Measurements from ENCODE around the gene BDKRB2. TPM values are rescaled to one million over a fixed set of nuclear protein-coding genes. Genes with fewer than 3 reads are reported as not detected.

Gene BDKRB2
- total and polyA plus RNA-seq, 2 of the 4 experiments (the other 2 are of a cell fraction), result 60.9 to 73.1 TPM

- Histone ChIP-seq H3K18ac (ENCODE audit: low read depth, low read length) (peak overlapping the region; percentile 97), H3K4me3 (ENCODE audit: insufficient read depth, low read depth, low read length) (no peak overlapping the region), H2AK9ac (replicated peaks; ENCODE audit: low read depth, low read length, poor library complexity) (peak overlapping the region; percentile 95), H3K14ac (replicated peaks; ENCODE audit: low read depth, low read length) (peak overlapping the region; percentile 62), H3K56ac (ENCODE audit: extremely low read depth, insufficient read depth, low read length) (peak overlapping the region; percentile 55), H4K91ac (ENCODE audit: insufficient read depth, low read depth, low read length) (peak overlapping the region; percentile 95), H3K9me3 (ENCODE audit: control insufficient read depth, insufficient read depth, low read length) (0 out of 2 replicates have a peak, but pooled peaks cover 2% of the 10 kb centered on the region), H4K8ac (ENCODE audit: low read depth in 2 of 2, low read length in 2 of 2) (peak overlapping the region; percentile 67 to 88), H3K4ac (ENCODE audit: low read depth, low read length) (peak overlapping the region; percentile 95), H3K9ac (ENCODE audit: low read depth, low read length) (peak overlapping the region; percentile 2; the same call in 1 of the 2 replicates), H3K23ac (ENCODE audit: low read depth, low read length) (peak overlapping the region; percentile 81), H2BK120ac (ENCODE audit: low read depth, low read length) (peak overlapping the region; percentile 94), H2BK5ac (ENCODE audit: low read depth, low read length, poor library complexity, severe bottlenecking) (peak overlapping the region; percentile 87), H2AK5ac (ENCODE audit: low read depth, low read length) (peak overlapping the region; percentile 95), H3K79me1 (ENCODE audit: low read depth in 1 of 2, low read length in 2 of 2) (peaks cover 10 to 51% of the 10 kb centered on the region in 2 experiments), H4K20me1 (ENCODE audit: insufficient read depth, low read length) (peaks cover 8% of the 10 kb centered on the region), H3K27ac (ENCODE audit: insufficient read depth, low read length) (peak overlapping the region; percentile 75), H3K36me3 (ENCODE audit: control insufficient read depth, insufficient read depth, low read length) (peaks cover 34% of the 10 kb centered on the region), H4K5ac (ENCODE audit: low read depth, low read length) (peak overlapping the region; percentile 74), H2BK20ac (ENCODE audit: low read depth, low read length) (peak overlapping the region; percentile 98), H3K9me1 (ENCODE audit: insufficient read depth, low read length) (peaks cover 28% of the 10 kb centered on the region), H3K27me3 (ENCODE audit: control insufficient read depth, insufficient read depth, low read length) (no peaks in the 10 kb centered on the region), H2BK15ac (ENCODE audit: low read depth, low read length) (peak overlapping the region; percentile 79), H3K4me2 (ENCODE audit: low read depth, low read length) (no peak overlapping the region; the same call in 1 of the 2 replicates), H3K4me1 (ENCODE audit: control insufficient read depth, insufficient read depth, low read length) (peaks cover 38% of the 10 kb centered on the region), H2AFZ (replicated peaks; ENCODE audit: low read length, poor library complexity) (peak overlapping the region; percentile 67)
- ChIA-PET CTCF (interaction anchor here (0.6 to 1.1 kb wide), 2 partner anchors 29 to 168 kb away, joined by 5 read pairs; no protein-coding TSS in a partner anchor), POLR2A (ENCODE audit: unreplicated experiment) (no interaction called here)
- peak; percentile 76 for ATAC-seq (ENCODE audit: low read depth)
- no TSS peak for BruUV-seq (replicated peaks)
- dilution Hi-C loops (cut with HindIII; ENCODE audit: low sequenced_read_pairs, unreplicated experiment), result no loop called here
- in situ Hi-C loops (cut with MboI; ENCODE audit: low sequenced_read_pairs), result loop anchor here (25.0 kb wide), 1 partner anchor 731 kb away; the partner anchor contains the start of gene GLRX5
- peak; percentile 99 for DNase-seq
- intact Hi-C loops (cut with micrococcal nuclease), result loop anchor here (1.0 to 10.0 kb wide), 3 partner anchors 146 to 734 kb away; partner anchors contain the start of gene GLRX5
- WGBS, 2 experiments (ENCODE audit: extremely low coverage in 2 of 2, insufficient read length in 1 of 2), result 78% methylated on average over 9 of the region's 22 CpGs; no CpG with 5 or more reads in 1 of the 2 experiments
- TF ChIP-seq MAZ (IDR thresholded peaks at IDR 0.05; ENCODE audit: borderline replicate concordance, low read depth, low read length) (peak; percentile 91), POLR2A (IDR thresholded peaks at IDR 0.05; ENCODE audit: low read depth, low read length) (0 out of 2 replicates have a peak, but pooled peaks have one; percentile 7), BHLHE40 (IDR thresholded peaks at IDR 0.05; ENCODE audit: low read depth, low read length) (peak; percentile 60), MAFK (IDR thresholded peaks at IDR 0.05; ENCODE audit: low read depth, low read length) (no peak), NFE2L2 (IDR thresholded peaks at IDR 0.05; ENCODE audit: low read depth, low read length) (no peak), CTCF (conservative IDR thresholded peaks at IDR 0.05; ENCODE audit: low read depth, low read length) (no peak), SMC3 (IDR thresholded peaks at IDR 0.05; ENCODE audit: low read depth, low read length) (no peak), RFX5 (IDR thresholded peaks at IDR 0.05; ENCODE audit: low read depth, low read length) (peak; percentile 16; the same call in 1 of the 2 replicates), CEBPB (IDR thresholded peaks at IDR 0.05; ENCODE audit: low read depth, low read length) (peak; percentile 100), FOS (IDR thresholded peaks at IDR 0.05; ENCODE audit: low read depth, low read length) (peak; percentile 94), CHD1 (IDR thresholded peaks at IDR 0.05; ENCODE audit: low read depth, low read length) (no peak), RAD21 (IDR thresholded peaks at IDR 0.05; ENCODE audit: low read length) (peak; percentile 29; the same call in 1 of the 2 replicates), MXI1 (IDR thresholded peaks at IDR 0.05; ENCODE audit: borderline replicate concordance, low read depth, low read length) (no peak), RCOR1 (IDR thresholded peaks at IDR 0.05; ENCODE audit: insufficient replicate concordance, low read length) (peak; percentile 69)
Measured at GRCh38 chr14:96268431-96269358, 64.1 kb downstream of the BDKRB2 start.

All from IMR-90 (cell line).